Gastrocnemius medialis (tissue), 4 donors: ENCODE data around the gene RPE. TPM values are rescaled to one million over a fixed set of nuclear protein-coding genes. Genes with fewer than 3 reads are reported as not detected.

Experiments
- ATAC-seq, 2 donors: fragments of 150-250 bp; one replicate each; pipeline ENCODE4 v1.9.1; 2016
- DNase-seq, 2 donors: peaks; one replicate each; pipeline ENCODE4 v3.0.0-alpha.2; 2019
- H3K27ac ChIP-seq, 4 donors: fragments of 200-600 bp; sonication (generic); 1 replicate in 1 of 4; 2 replicates in 3 of 4; pipeline ENCODE4 v1.5.1; 2016 to 2018; ENCODE audit warnings: mild to moderate bottlenecking in 2 of 4, moderate library complexity in 1 of 4
- H3K27me3 ChIP-seq, 3 donors: fragments of 200-600 bp; sonication (generic) in 2 of 3; 1 replicate in 1 of 3; 2 replicates in 2 of 3; pipeline versions ENCODE4 v1.5.1 to v1.6.0; 2016 to 2019; ENCODE audit warnings: mild to moderate bottlenecking in 1 of 3, moderate library complexity in 1 of 3
- H3K36me3 ChIP-seq, 2 donors: fragments of 200-600 bp; sonication (generic) in 1 of 2; one replicate each; pipeline ENCODE4 v1.5.1; 2017 to 2018
- H3K4me1 ChIP-seq, 2 donors: fragments of 200-600 bp; sonication (generic) in 1 of 2; one replicate each; pipeline ENCODE4 v1.5.1; 2016 to 2017; ENCODE audit warnings: mild to moderate bottlenecking in 2 of 2
- H3K4me3 ChIP-seq, 4 donors: fragments of 200-600 bp; sonication (generic) in 3 of 4; 1 replicate in 1 of 4; 2 replicates in 3 of 4; pipeline ENCODE4 v1.5.1; 2016 to 2019; ENCODE audit warnings: mild to moderate bottlenecking in 2 of 4
- H3K9me3 ChIP-seq, 3 donors: fragments of 200-600 bp; sonication (generic) in 2 of 3; 1 replicate in 1 of 3; 2 replicates in 2 of 3; pipeline ENCODE4 v1.5.1; 2016 to 2019
- CTCF ChIP-seq, 5 experiments: fragments of 450-650 bp in 3 of 5; fragments of 200-600 bp in 2 of 5; sonication (generic) in 2 of 5; IDR thresholded peaks in 4 of 5; conservative IDR thresholded peaks in 1 of 5; 1 replicate in 4 of 5; 2 replicates in 1 of 5; pipeline ENCODE4 v1.5.1; 2016 to 2019; ENCODE audit warnings: antibody characterized with exemption in 5 of 5, mild to moderate bottlenecking in 3 of 5, moderate library complexity in 3 of 5
- POLR2A ChIP-seq, 2 donors: fragments of 450-650 bp; IDR thresholded peaks; one replicate each; pipeline ENCODE4 v1.6.1; 2017; ENCODE audit warnings: antibody characterized with exemption in 2 of 2, mild to moderate bottlenecking in 2 of 2, moderate library complexity in 2 of 2
- in situ Hi-C, 4 donors: fragments of 200-750 bp; cut with MboI; loops; one replicate each; pipeline versions ENCODE4 v1.15.0 to v1.8.0; 2017; ENCODE audit warnings: low sequenced_read_pairs in 4 of 4
- intact Hi-C: fragments of 100-400 bp; cut with DNase I; formaldehyde crosslinking; loops from one replicate; pipeline ENCODE4 v1.15.1; 2023; ENCODE audit warnings: low total_unique reads
- total RNA-seq, 4 donors: library from RNA; depleted of rRNA; stranded (reverse); fragments of >200 nt; gene quantifications; one replicate each; pipeline versions ENCODE4 v1.1.0 to v1.2.3, GENCODE V29; 2016

The RPE gene
- total RNA-seq, 4 donors from 2014 or later = 9.2 to 73.5 (median 23.2) TPM

- no peak overlapping the region for H3K27ac ChIP-seq
- no peak for ATAC-seq
- in situ Hi-C loops = no loop called here
- TF ChIP-seq POLR2A (IDR thresholded peaks at IDR 0.05) (no peak), CTCF (IDR thresholded peaks at IDR 0.05 in 4 of 5, conservative IDR thresholded peaks at IDR 0.05 in 1 of 5) (no peak)
- no peak overlapping the region for H3K4me3 ChIP-seq
- H3K27me3 ChIP-seq = no peaks in the 10 kb centered on the region
- intact Hi-C loops = no loop called here
- no peak for DNase-seq
- H3K4me1 ChIP-seq = no peaks in the 10 kb centered on the region
- no peaks in the 10 kb centered on the region for H3K9me3 ChIP-seq
- H3K36me3 ChIP-seq = peaks cover 0 to 15% of the 10 kb centered on the region in 2 donors
These were observed 53.4 kb downstream of the RPE start for GRCh38 chr2:210055825-210056224.

GRCh38 chr2:210063306-210063705 is 60.9 kb downstream of the RPE start:
- H3K27me3 ChIP-seq = no peaks in the 10 kb centered on the region
- H3K36me3 ChIP-seq = peaks cover 0 to 13% of the 10 kb centered on the region in 2 donors
- intact Hi-C loops (no loop called here), in situ Hi-C loops (no loop called here)
- no peak overlapping the region for H3K4me3 ChIP-seq
- DNase-seq = no peak
- TF ChIP-seq POLR2A (IDR thresholded peaks at IDR 0.05) = no peak
- TF ChIP-seq CTCF (IDR thresholded peaks at IDR 0.05 in 4 of 5, conservative IDR thresholded peaks at IDR 0.05 in 1 of 5) = no peak
- ATAC-seq = no peak
- no peaks in the 10 kb centered on the region for H3K4me1 ChIP-seq
- H3K9me3 ChIP-seq = no peaks in the 10 kb centered on the region
- H3K27ac ChIP-seq = no peak overlapping the region

Other genes with a start within 250 kb of the RPE start
- gene UNC80, start 230.8 kb upstream of the RPE start, total RNA-seq = not detected
- gene KANSL1L, start 168.8 kb downstream of the RPE start, total RNA-seq = 10 to 100 TPM; 19.4 to 21.9 (median 20.4) TPM
- 1 to 10 TPM; 1.6 to 8.2 (median 5.3) TPM for gene ACADL, start 222.8 kb downstream of the RPE start, total RNA-seq